Ovary (tissue), 9 donors: ENCODE data around the gene LGALS1. TPM values are rescaled to one million over a fixed set of nuclear protein-coding genes. Genes with fewer than 3 reads are reported as not detected.
A peak's percentile ranks its signal among the peaks of the same experiment; 100 is the strongest.

Source experiments
- DNase-seq, 5 donors: peaks; one replicate each; pipeline ENCODE4 v3.0.0-alpha.2; 2019 to 2020
- H3K27ac ChIP-seq, 2 donors: fragments of 200-600 bp; one replicate each; pipeline versions ENCODE4 v1.5.1 to v1.8.0; 2019 to 2022
- H3K27me3 ChIP-seq: fragments of 200-600 bp; one replicate; pipeline ENCODE4 v1.8.0; 2022
- H3K36me3 ChIP-seq: fragments of 200-600 bp; sonication (generic); one replicate; pipeline ENCODE4 v1.5.1; 2019
- H3K4me1 ChIP-seq: one replicate; pipeline ENCODE4 v1.8.1; 2013; ENCODE audit warnings: mild to moderate bottlenecking, moderate library complexity; ENCODE audit not compliant: insufficient read depth
- H3K4me3 ChIP-seq: fragments of 200-600 bp; sonication (generic); one replicate; pipeline ENCODE4 v1.5.1; 2017
- H3K9me3 ChIP-seq, 2 donors: fragments of 200-600 bp in 1 of 2; sonication (generic) in 1 of 2; one replicate each; pipeline versions ENCODE4 v1.5.1 to v1.8.1; 2013 to 2019; ENCODE audit warnings: mild to moderate bottlenecking in 1 of 2, moderate library complexity in 1 of 2
- EP300 ChIP-seq: sonication (generic); formaldehyde crosslinking; IDR thresholded peaks from one replicate; pipeline ENCODE4 v1.6.1; 2017; ENCODE audit warnings: antibody characterized with exemption
- POLR2A ChIP-seq: fragments of 450-650 bp; IDR thresholded peaks from one replicate; pipeline ENCODE4 v1.6.1; 2017; ENCODE audit warnings: antibody characterized with exemption, mild to moderate bottlenecking, moderate library complexity
- WGBS, 3 donors: extraction: QIAGEN DNeasy Blood & Tissue Kit in 1 of 3; methylation state at CpG; one replicate each; pipeline versions ENCODE4 v1.1.5 to v1.1.7; 2013 to 2017; 5-methylcytosine and 5-hydroxymethylcytosine counted together
- intact Hi-C, 4 donors: fragments of 100-400 bp; cut with DNase I; formaldehyde crosslinking; loops; one replicate each; pipeline versions ENCODE4 v1.11.0 to v1.15.1; 2022 to 2023
- polyA plus RNA-seq, 2 donors: library from polyadenylated mRNA; stranded (reverse); fragments of 200-250 nt in 1 of 2; fragments of 350-450 nt in 1 of 2; fragmentation: Illumina TruSeq in 1 of 2; extraction: RNeasy Lipid Tissue Mini Kit (QIAGEN cat#74804) in 1 of 2; gene quantifications; one replicate each; pipeline ENCODE4 v1.2.3, GENCODE V29; 2013 to 2014
- total RNA-seq, 7 donors: library from RNA; depleted of rRNA in 2 of 7; stranded (reverse); fragments of >200 nt in 2 of 7; fragmentation: NEBNext Ultra II Directional in 3 of 7; extraction: Animal tissue kit (Norgen Biotek cat#: 25700) in 3 of 7; gene quantifications; one replicate each; pipeline versions ENCODE4 v1.1.0 to v1.2.4, GENCODE V29; 2016 to 2023
- TF ChIP-seq, protein P1 (sequence below), 3 donors: fragments of 450-650 bp in 2 of 3; fragments of 200-600 bp in 1 of 3; IDR thresholded peaks; one replicate each; pipeline versions ENCODE4 v1.5.1 to v1.8.0; 2016 to 2022; ENCODE audit warnings: antibody characterized with exemption in 3 of 3, mild to moderate bottlenecking in 1 of 3
- donor health status: DM: no; HTN: no; CAD: no; lungs with moderate emphysema.
- donor health status: DM: no; HTN: no; CAD: no.
- donor health status: Bipolar disorder and iron deficiency.
- donor health status: DM: yes; HTN: yes; CAD: no.
- donor health status: DM: no; HTN: no; CAD: no.
- donor health status: DM: yes; HTN: yes; CAD: no.

Gene LGALS1
- total and polyA plus RNA-seq, 9 donors, result 331 to 1,819 (median 1,125) TPM

DNA sequence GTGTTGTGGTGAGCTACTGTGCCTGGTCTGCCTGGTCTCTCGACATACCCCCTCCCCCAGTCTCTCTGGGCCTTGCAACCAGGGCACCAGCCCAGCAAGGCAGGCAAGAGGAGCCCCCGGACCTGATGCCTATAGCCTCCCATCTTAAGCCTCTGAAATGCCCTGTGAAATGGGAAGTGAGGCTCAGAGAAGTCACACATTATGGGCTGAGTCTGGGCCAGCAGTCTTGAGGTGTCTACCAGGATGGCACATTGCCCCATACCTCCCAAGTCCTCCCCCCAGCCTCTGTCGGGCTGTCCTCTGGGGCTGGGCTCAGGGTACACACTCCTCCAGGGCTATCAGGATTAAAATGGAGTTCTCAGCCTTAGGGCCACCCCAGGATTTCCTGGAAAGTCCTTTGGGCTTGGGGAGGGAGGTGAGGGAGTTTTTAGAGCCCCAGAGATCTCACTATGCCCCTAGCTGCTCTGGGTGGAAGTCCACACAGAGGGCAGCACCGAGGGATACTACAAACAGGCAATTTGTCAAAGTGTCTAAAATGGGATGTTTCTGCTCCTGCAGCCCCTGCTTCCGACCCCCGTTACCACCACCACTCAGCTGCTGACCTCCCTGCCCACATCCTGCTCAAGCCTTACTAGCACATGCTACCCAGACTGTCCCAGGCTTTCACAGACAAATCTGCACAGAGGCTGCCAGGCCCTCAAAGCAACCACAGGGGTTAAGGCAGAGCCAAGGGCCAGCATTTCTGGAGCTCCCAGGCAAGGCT is 39.1 kb upstream of the LGALS1 start:
- Histone ChIP-seq H3K4me3 (no peak overlapping the region), H3K4me1 (peaks cover 18% of the 10 kb centered on the region), H3K27ac (no peak overlapping the region)

DNA sequence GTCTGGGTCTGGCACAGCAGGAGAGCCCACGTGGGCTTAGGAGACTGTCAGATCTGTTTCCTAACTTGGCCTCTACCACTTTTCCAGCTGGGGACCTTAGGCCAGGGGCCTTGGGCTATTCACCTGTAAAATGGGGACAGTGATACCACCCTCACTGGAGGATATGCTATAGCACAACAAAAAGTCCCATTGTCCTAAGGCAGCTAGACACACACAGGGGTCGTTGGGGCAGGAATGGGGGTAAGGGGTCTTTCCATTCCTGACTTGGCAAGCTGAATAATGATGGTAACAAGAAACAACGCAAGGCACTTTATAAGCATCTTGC is 38.5 kb upstream of the LGALS1 start:
- intact Hi-C loops, result no loop called here
- Histone ChIP-seq H3K4me3 (no peak overlapping the region), H3K27ac (no peak overlapping the region), H3K27me3 (no peaks in the 10 kb centered on the region), H3K4me1 (peaks cover 18% of the 10 kb centered on the region), H3K9me3 (no peaks in the 10 kb centered on the region), H3K36me3 (no peaks in the 10 kb centered on the region)
- 64 to 70% (median 65%) methylated on average over 3 of the region's 3 CpGs for WGBS, 3 donors
- no peak for DNase-seq
- TF ChIP-seq EP300 (no peak), POLR2A (no peak)
- TF ChIP-seq, protein P1, sequence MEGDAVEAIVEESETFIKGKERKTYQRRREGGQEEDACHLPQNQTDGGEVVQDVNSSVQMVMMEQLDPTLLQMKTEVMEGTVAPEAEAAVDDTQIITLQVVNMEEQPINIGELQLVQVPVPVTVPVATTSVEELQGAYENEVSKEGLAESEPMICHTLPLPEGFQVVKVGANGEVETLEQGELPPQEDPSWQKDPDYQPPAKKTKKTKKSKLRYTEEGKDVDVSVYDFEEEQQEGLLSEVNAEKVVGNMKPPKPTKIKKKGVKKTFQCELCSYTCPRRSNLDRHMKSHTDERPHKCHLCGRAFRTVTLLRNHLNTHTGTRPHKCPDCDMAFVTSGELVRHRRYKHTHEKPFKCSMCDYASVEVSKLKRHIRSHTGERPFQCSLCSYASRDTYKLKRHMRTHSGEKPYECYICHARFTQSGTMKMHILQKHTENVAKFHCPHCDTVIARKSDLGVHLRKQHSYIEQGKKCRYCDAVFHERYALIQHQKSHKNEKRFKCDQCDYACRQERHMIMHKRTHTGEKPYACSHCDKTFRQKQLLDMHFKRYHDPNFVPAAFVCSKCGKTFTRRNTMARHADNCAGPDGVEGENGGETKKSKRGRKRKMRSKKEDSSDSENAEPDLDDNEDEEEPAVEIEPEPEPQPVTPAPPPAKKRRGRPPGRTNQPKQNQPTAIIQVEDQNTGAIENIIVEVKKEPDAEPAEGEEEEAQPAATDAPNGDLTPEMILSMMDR (IDR thresholded peaks at IDR 0.05), result no peak

More for the DNA sequence above, 39.1 kb upstream of the LGALS1 start:
- 64 to 68% (median 67%) methylated on average over 6 of the region's 6 CpGs for WGBS, 3 donors
- intact Hi-C loops, result no loop called here
- H3K9me3 ChIP-seq, result no peaks in the 10 kb centered on the region
- TF ChIP-seq EP300 (no peak), POLR2A (no peak)
- TF ChIP-seq, protein P1 (IDR thresholded peaks at IDR 0.05), result no peak
- H3K36me3 ChIP-seq, result no peaks in the 10 kb centered on the region
- H3K27me3 ChIP-seq, result no peaks in the 10 kb centered on the region
- peak in 1 of 5 donors; percentile 37 for DNase-seq

DNA sequence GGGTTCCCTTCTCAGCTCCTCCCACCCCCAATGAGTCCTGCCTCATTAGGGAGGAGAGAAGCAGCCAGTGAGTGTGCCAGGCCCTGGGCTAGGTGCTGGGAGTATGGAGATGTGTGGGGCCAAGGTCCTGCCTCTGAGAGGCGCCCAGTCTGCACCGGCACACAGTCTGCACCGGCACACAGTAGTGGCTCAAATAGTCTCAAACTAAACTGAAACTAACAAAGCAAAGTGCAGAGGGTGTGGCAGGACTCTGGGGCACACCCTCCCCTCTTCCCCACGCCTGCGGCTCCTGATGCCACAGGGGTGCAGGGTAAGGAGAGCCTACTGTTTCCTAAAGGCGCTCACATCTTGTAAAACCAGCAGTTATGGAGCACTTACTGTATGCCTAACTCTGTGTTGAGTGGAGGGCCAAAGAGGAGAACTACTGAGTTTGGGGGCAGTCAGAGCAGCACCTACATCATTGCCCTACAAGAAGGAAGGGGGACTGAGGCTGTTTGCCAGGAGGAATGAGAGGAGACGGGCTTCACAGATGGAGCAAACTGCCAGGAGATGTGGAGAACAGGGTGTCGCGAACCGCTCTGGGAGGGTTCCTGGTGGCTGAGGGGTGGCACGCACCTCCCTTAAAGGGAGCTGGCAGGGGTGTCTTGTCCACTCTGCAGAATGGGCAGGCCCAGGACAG is 36.9 kb upstream of the LGALS1 start:
- DNase-seq, result peak in 1 of 5 donors; percentile 33
- Histone ChIP-seq H3K36me3 (no peaks in the 10 kb centered on the region), H3K27ac (peak overlapping the region; percentile 59 to 75), H3K4me3 (peak overlapping the region; percentile 47), H3K4me1 (peaks cover 14% of the 10 kb centered on the region), H3K9me3 (no peaks in the 10 kb centered on the region), H3K27me3 (no peaks in the 10 kb centered on the region)
- intact Hi-C loops, result no loop called here
- WGBS, 3 donors, result 68 to 81% (median 73%) methylated on average over 10 to 11 of the region's 11 CpGs
- TF ChIP-seq, protein P1 (IDR thresholded peaks at IDR 0.05), result no peak
- TF ChIP-seq EP300 (no peak), POLR2A (no peak)

DNA sequence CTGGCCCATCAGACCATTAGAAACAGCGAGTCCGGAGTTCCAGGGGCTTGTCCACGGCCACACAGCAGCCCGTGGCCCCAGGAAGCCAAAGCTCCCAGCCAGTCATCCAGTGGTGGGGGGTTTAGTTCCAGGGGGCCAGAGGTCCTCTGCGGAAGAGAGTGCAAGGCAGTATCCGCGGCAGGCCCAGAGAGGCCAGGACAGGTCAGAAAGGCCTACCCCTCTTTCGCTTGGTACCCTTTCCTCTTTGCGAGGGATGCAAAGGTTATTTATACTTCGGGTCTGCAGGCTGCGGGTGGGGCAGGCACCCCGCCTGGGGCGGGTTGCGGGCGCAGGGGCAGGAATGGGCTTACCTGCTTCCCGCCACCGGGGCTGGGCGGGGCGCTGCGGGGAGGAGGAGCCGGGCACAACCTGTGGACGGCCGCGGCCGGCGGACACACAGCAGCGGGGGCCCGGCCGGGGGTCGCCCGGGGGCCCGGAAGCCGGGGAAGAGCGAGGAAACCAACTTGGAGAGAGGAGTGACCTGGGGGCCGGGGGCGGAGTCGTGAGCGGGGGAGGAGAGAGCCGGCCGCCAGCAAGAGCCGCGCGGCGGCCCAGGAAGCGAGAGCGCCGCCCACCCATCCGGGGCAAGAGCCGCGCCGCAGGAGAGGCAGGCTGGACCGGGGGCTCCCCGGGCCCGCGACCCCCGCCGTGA is 36.2 kb upstream of the LGALS1 start, which contains the start of gene SH3BP1:
TSS of gene SH3BP1 (plus strand) at position 600 of the 691 bp plus-strand sequence. CDS start 119 bp downstream, outside the sequence.
- peak within 1 kb of the TSS; percentile 59 to 75 for H3K27ac ChIP-seq
- peaks cover 9% of the 10 kb centered on the region for H3K4me1 ChIP-seq
- intact Hi-C loops, result no loop called here

More for the DNA sequence above, 36.2 kb upstream of the LGALS1 start, which contains the start of gene SH3BP1:
- H3K4me3 ChIP-seq, result peak within 1 kb of the TSS; percentile 47
- WGBS, 3 donors, result 6 to 26% (median 9%) methylated on average over 14 to 57 of the region's 57 CpGs
- H3K9me3 ChIP-seq, result no peaks in the 10 kb centered on the region
- no peaks in the 10 kb centered on the region for H3K36me3 ChIP-seq
- H3K27me3 ChIP-seq, result no peaks in the 10 kb centered on the region
- TF ChIP-seq, protein P1 (IDR thresholded peaks at IDR 0.05), result no peak
- no peak for TF ChIP-seq EP300
- no peak for TF ChIP-seq POLR2A
- peak in 4 of 5 donors; percentile 60 to 81 (median 68) for DNase-seq
